ENCODE measurements around the gene FOSB. TPM values are rescaled to one million over a fixed set of nuclear protein-coding genes. Genes with fewer than 3 reads are reported as not detected.
A peak's percentile ranks its signal among the peaks of the same experiment; 100 is the strongest.

FOSB gene
- total RNA-seq, 1 donor: 0.81 TPM

- no peak for DNase-seq (ENCODE audit: low read depth)
- no peak for TF ChIP-seq CTCF (IDR thresholded peaks at IDR 0.05; ENCODE audit: insufficient read depth, low read length)
- H3K4me3 ChIP-seq (ENCODE audit: low read depth, low read length): no peak overlapping the region
Observed at GRCh38 chr19:45474606-45475521, 7.1 kb downstream of the FOSB start.

GRCh38 chr19:45475537-45476291 is 7.9 kb downstream of the FOSB start:
- no peak for TF ChIP-seq CTCF (IDR thresholded peaks at IDR 0.05; ENCODE audit: insufficient read depth, low read length)
- no peak for DNase-seq (ENCODE audit: low read depth)
- H3K4me3 ChIP-seq (ENCODE audit: low read depth, low read length): no peak overlapping the region

GRCh38 chr19:45476304-45476703 is 8.5 kb downstream of the FOSB start:
- no peak overlapping the region for H3K4me3 ChIP-seq (ENCODE audit: low read depth, low read length)
- no peak for DNase-seq (ENCODE audit: low read depth)
- no peak for TF ChIP-seq CTCF (IDR thresholded peaks at IDR 0.05; ENCODE audit: insufficient read depth, low read length)

- no peak for DNase-seq (ENCODE audit: low read depth)
- no peak overlapping the region for H3K4me3 ChIP-seq (ENCODE audit: low read depth, low read length)
- no peak for TF ChIP-seq CTCF (IDR thresholded peaks at IDR 0.05; ENCODE audit: insufficient read depth, low read length)
Observed at GRCh38 chr19:45477186-45477585, 9.4 kb downstream of the FOSB start.

- no peak for DNase-seq (ENCODE audit: low read depth)
- TF ChIP-seq CTCF (IDR thresholded peaks at IDR 0.05; ENCODE audit: insufficient read depth, low read length): no peak
- H3K4me3 ChIP-seq (ENCODE audit: low read depth, low read length): peak overlapping the region; percentile 75
Observed at GRCh38 chr19:45477713-45478453, 10.1 kb downstream of the FOSB start.

- TF ChIP-seq CTCF (IDR thresholded peaks at IDR 0.05; ENCODE audit: insufficient read depth, low read length): peak; percentile 98
- peak; percentile 97 for DNase-seq (ENCODE audit: low read depth)
- peak overlapping the region; percentile 75 for H3K4me3 ChIP-seq (ENCODE audit: low read depth, low read length)
Observed at GRCh38 chr19:45478454-45479238, 10.8 kb downstream of the FOSB start.
